Endothelial cell (in vitro differentiated cells): ENCODE data around the gene CST9. TPM values are rescaled to one million over a fixed set of nuclear protein-coding genes. Genes with fewer than 3 reads are reported as not detected.
"Not testable (repeated sequence)": the region's sequence is repeated elsewhere in the genome, so short reads cannot be mapped to it uniquely, and the experiment has no call there.

Experiments
- DNase-seq: peaks from one replicate; pipeline ENCODE4 v3.0.0; 2021; ENCODE audit warnings: low spot score
- H3K27ac Mint-ChIP-seq: one replicate; pipeline ENCODE4 v1.8.0; 2021; ENCODE audit warnings: mixed read lengths, inconsistent platforms; ENCODE audit not compliant: unreplicated experiment
- H3K27me3 Mint-ChIP-seq: one replicate; pipeline ENCODE4 v1.8.0; 2021; ENCODE audit warnings: mild to moderate bottlenecking, moderate library complexity, mixed read lengths, inconsistent platforms; ENCODE audit not compliant: unreplicated experiment
- H3K36me3 Mint-ChIP-seq: one replicate; pipeline ENCODE4 v1.8.0; 2021; ENCODE audit warnings: mild to moderate bottlenecking, low read depth, mixed read lengths, inconsistent platforms; ENCODE audit not compliant: unreplicated experiment
- H3K4me1 Mint-ChIP-seq: one replicate; pipeline ENCODE4 v1.8.0; 2021; ENCODE audit warnings: mild to moderate bottlenecking, mixed read lengths, inconsistent platforms; ENCODE audit not compliant: unreplicated experiment
- H3K4me3 Mint-ChIP-seq: one replicate; pipeline ENCODE4 v1.8.0; 2021; ENCODE audit warnings: mild to moderate bottlenecking, mixed read lengths, inconsistent platforms; ENCODE audit not compliant: unreplicated experiment
- H3K9me3 Mint-ChIP-seq: one replicate; pipeline ENCODE4 v1.8.0; 2021; ENCODE audit warnings: mixed read lengths, inconsistent platforms; ENCODE audit not compliant: unreplicated experiment
- total RNA-seq: library from RNA; stranded (reverse); fragmentation: NEBNext Ultra II Directional; extraction: Animal tissue kit (Norgen Biotek cat#: 25700); gene quantifications from one replicate; pipeline ENCODE4 v1.2.1, GENCODE V29; 2021; ENCODE audit not compliant: unreplicated experiment
- TF ChIP-seq, protein P1 (sequence below): fragments of 200-600 bp; sonication (generic); IDR thresholded peaks from one replicate; pipeline ENCODE4 v1.5.0; 2021; ENCODE audit warnings: antibody characterized with exemption; ENCODE audit not compliant: unreplicated experiment

Gene CST9
- total RNA-seq, 1 donor from 2014 or later = not detected

DNA sequence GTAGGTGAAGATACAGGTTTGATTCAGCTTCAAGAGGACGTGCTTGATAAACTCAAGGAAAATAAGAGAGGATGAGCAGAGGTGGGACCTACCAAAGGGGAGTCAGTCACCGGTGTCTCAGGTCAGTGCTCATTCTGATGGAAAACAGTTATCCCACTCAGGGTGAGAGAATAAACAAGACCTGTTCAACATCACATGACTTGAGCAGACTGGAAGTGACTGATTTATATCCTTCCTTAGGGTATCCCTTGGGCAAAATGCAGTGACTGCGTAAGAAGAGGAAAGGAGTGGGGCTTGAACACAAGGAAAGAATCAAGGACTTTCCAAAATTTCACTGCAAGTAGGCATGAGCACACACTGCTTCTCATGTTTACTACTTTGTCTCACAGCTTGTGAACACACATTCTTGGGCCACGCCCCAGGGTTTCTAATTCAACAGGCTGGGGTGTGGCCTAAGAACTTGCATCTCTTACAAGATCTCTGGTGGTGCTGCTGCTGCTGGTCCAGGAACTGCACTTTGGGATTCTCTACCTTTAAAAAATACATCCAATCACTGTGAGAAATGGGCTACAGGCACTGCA, 20.4 kb upstream of the CST9 start:
- DNase-seq = no peak
- no peaks in the 10 kb centered on the region for H3K9me3 Mint-ChIP-seq
- H3K36me3 Mint-ChIP-seq = no peaks in the 10 kb centered on the region
- no peaks in the 10 kb centered on the region for H3K4me1 Mint-ChIP-seq
- TF ChIP-seq, protein P1, sequence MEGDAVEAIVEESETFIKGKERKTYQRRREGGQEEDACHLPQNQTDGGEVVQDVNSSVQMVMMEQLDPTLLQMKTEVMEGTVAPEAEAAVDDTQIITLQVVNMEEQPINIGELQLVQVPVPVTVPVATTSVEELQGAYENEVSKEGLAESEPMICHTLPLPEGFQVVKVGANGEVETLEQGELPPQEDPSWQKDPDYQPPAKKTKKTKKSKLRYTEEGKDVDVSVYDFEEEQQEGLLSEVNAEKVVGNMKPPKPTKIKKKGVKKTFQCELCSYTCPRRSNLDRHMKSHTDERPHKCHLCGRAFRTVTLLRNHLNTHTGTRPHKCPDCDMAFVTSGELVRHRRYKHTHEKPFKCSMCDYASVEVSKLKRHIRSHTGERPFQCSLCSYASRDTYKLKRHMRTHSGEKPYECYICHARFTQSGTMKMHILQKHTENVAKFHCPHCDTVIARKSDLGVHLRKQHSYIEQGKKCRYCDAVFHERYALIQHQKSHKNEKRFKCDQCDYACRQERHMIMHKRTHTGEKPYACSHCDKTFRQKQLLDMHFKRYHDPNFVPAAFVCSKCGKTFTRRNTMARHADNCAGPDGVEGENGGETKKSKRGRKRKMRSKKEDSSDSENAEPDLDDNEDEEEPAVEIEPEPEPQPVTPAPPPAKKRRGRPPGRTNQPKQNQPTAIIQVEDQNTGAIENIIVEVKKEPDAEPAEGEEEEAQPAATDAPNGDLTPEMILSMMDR = no peak
- no peaks in the 10 kb centered on the region for H3K27me3 Mint-ChIP-seq
- no peak overlapping the region for H3K4me3 Mint-ChIP-seq
- H3K27ac Mint-ChIP-seq = no peak overlapping the region

DNA sequence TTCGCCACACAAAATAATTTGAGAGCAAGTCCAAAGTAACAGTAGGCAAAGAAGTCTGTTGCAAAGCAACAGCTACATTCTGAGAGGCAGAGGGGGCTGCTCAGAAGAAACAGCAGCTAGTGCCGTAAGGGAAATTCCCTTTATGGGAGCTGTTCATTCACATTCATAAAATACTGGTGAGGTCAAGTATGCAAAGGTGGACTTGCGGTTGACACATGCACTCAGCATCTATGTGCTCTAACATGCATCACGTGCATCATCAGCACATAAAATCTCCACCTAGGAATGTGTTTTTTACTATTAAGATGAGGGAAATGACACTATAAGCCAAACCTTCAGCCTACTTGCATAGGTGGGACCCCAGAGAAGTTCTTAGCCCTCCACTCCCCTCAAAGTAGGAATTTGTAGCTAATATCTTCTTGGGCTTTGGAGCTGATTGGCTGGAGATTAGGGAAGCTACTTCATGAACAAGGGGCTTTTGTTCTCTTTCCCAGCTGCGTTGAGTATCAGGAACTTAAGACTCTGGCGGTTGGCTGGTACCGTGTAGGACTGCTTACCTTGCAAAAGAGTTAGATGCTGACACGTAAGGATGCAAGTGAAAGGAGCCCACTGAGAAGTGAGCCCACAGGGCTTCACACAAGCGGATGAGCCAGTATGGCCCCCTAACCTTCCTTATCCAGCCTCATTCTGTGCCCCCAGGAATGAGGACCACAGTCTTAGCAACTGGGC, 19.7 kb upstream of the CST9 start:
- Mint-ChIP-seq H3K27me3 (no peaks in the 10 kb centered on the region), H3K9me3 (no peaks in the 10 kb centered on the region), H3K4me3 (no peak overlapping the region), H3K27ac (no peak overlapping the region), H3K36me3 (no peaks in the 10 kb centered on the region), H3K4me1 (no peaks in the 10 kb centered on the region)
- TF ChIP-seq, protein P1 = no peak
- DNase-seq = no peak

DNA sequence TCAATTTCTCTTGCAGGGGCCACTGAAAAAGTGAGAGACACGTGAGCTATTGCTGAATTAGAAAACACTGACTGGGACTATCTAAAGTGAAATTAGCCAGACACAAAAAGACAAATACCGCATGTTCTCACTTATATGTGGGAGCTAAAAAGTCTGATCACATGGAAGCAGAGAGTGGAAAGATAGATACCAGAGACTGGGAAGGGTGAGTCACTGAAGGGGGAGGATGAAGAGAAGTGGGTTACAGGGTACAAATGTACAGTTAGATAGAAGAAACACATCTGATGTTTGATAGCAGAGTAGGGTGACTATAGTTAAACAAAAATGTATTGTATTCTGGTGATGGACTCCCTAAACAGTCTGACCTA, 18.6 kb upstream of the CST9 start:
- Mint-ChIP-seq H3K4me3 (no peak overlapping the region), H3K27ac (no peak overlapping the region), H3K4me1 (no peaks in the 10 kb centered on the region), H3K27me3 (no peaks in the 10 kb centered on the region), H3K36me3 (no peaks in the 10 kb centered on the region), H3K9me3 (no peaks in the 10 kb centered on the region)
- DNase-seq = no peak
- TF ChIP-seq, protein P1 = no peak

DNA sequence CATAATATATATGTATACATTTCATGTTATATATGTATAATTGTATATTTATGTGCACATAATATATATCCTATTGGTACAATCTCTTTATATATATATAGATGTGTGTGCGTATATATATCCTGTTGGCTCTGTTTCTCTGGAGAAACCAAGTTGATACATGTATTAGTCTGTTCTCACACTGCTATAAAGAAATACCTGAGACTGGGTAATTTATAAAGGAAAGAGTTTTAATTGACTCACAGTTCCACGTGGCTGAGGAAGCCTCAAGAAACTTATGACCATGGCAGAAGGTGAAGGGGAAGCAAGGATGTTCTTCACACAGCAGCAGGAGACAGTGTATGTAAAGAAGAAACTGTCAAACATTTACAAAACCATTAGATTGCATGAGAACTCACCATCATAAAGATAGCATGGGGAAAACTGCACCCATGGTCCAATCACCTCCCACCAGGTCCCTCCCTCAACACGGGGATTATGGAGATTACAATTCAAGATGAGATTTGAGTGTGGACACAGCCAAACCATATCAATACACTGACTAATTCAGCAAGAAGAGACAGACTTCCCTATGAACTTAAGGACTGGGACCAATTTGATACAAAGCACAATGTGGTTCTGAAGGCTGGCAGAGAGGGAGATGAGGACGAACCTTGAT, 18.1 kb upstream of the CST9 start:
- TF ChIP-seq, protein P1 = no peak
- no peaks in the 10 kb centered on the region for H3K9me3 Mint-ChIP-seq
- no peaks in the 10 kb centered on the region for H3K36me3 Mint-ChIP-seq
- no peak overlapping the region for H3K27ac Mint-ChIP-seq
- H3K4me3 Mint-ChIP-seq = no peak overlapping the region
- H3K4me1 Mint-ChIP-seq = no peaks in the 10 kb centered on the region
- no peaks in the 10 kb centered on the region for H3K27me3 Mint-ChIP-seq
- DNase-seq = no peak

DNA sequence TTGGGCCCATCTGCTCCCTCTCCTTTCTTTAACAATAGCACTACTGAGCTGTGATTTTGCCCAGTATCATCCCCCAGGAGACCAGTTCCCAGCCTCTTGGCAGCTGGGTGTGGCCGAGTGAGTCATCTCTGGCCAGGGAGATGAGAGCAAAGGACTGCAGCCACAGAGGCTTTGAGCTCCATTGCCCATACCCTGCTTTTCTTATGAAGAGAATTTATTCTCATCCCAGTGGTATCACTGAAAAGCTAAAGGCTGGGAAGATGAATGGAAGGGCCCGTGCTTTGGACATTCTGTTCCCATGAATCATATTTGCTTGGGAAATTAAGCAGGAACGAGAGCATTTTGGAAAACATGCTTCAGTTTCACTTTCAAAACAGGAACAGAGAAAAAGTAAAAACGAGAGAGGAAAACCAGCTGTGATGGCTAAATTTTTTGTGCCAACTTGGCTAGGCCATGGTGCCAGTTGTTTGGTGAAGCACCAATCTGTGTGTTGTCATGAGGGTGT, 17.2 kb upstream of the CST9 start:
- H3K4me1 Mint-ChIP-seq = no peaks in the 10 kb centered on the region
- no peak for DNase-seq
- no peaks in the 10 kb centered on the region for H3K9me3 Mint-ChIP-seq
- no peaks in the 10 kb centered on the region for H3K36me3 Mint-ChIP-seq
- TF ChIP-seq, protein P1 = no peak
- H3K27ac Mint-ChIP-seq = no peak overlapping the region
- no peak overlapping the region for H3K4me3 Mint-ChIP-seq
- no peaks in the 10 kb centered on the region for H3K27me3 Mint-ChIP-seq

DNA sequence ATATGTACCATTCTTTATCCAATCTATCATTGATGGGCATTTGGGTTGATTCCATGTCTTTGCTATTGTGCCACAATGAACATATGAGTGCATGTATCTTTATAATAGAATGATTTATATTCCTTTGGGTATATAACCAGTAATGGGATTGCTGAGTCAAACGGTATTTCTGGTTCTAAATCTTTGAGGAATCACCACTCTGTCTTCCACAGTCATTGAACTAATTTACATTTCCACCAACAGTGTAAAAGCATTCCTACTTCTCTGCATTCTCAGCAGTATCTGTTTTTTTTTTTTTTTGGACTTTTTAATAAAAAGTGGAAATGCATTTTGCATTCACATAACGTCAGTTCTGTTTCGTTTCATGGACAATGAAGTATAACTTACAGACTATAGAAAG, 16.7 kb upstream of the CST9 start:
- not testable (repeated sequence) for H3K36me3 Mint-ChIP-seq, H3K27ac Mint-ChIP-seq, H3K27me3 Mint-ChIP-seq, H3K4me3 Mint-ChIP-seq, DNase-seq, H3K4me1 Mint-ChIP-seq, H3K9me3 Mint-ChIP-seq

DNA sequence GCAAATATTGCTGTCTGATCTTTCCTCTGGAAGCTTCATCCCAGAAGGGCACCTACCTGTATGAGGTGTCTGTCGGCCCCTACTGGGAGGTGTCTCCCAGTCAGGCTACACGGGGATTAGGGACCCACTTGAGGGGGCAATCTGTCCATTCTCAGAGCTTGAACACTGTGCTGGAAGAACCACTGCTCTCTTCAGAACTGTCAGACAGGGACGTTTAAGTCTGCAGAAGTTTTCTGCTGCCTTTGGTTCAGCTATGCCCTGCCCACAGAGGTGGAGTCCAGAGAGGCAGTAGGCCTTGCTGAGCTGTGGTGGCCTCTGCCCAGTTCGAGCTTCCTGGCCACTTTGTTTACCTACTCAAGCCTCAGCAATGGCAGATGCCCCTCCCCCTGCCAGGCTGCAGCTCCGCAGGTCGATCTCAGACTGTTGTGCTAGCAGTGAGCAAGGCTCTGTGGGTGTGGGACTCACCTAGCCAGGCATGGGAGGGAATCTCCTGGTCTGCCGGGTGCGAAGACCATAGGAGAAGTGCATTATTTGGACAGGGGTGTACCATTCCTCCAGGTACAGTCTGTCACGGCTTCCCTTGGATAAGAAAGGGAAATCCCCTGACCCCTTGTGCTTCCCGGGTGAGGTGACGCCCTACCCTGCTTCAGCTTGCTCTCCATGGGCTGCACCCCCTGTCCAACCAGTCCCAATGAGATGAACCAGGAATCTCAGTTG, 15.1 kb upstream of the CST9 start:
- not testable (repeated sequence) for H3K4me1 Mint-ChIP-seq, H3K27me3 Mint-ChIP-seq, H3K9me3 Mint-ChIP-seq, H3K27ac Mint-ChIP-seq, DNase-seq, H3K4me3 Mint-ChIP-seq, H3K36me3 Mint-ChIP-seq
